HG02884 (cell line): ENCODE data around the gene ATM.
"Not testable (repeated sequence)": the region's sequence is repeated elsewhere in the genome, so short reads cannot be mapped to it uniquely, and the experiment has no call there.

Experiments
- ATAC-seq: cut with Tn5 transposase; IDR thresholded peaks from one replicate; pipeline ENCODE4 v1.9.1; 2021; ENCODE audit warnings: mild to moderate bottlenecking, moderate library complexity; ENCODE audit not compliant: unreplicated experiment

ATM gene

DNA sequence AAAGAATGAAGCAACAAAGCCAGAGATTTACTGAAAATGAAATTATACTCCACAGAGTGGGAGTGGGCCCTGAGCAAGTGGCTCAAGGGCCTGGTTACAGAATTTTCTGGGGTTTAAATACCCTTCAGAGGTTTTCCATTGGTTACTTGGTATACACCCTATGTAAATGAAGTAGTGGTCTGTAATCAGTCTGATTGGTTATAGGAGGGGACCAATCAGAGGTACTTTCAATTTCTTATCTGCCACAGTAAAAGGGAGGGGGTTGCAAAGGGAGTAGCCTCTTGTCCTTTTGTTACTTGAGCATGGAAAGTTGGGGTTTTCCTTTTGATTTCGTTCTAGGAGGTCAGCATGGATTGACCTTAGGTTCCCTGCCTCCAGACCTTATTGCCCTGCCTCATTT lies 63.5 kb downstream of the ATM start:
- no peak for ATAC-seq

DNA sequence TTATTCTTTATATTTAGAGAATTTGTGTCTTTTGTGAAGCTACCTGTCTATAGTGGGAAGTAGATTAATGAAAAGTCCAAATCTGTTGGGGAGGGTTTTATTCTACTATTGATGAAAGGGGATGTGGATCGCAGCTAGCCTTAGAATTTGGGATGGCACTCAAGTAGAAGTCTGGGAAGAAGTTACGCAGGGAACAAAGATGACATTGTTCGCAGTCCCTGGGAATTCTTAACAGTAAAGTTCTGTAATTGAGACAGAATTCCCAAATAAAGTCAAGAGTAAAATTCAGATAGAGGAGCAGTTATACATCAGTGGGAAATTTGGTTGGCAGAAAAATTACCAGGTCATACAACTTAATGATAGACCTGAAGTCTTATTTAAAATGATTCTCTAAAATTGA lies 64.1 kb downstream of the ATM start:
- ATAC-seq: no peak

DNA sequence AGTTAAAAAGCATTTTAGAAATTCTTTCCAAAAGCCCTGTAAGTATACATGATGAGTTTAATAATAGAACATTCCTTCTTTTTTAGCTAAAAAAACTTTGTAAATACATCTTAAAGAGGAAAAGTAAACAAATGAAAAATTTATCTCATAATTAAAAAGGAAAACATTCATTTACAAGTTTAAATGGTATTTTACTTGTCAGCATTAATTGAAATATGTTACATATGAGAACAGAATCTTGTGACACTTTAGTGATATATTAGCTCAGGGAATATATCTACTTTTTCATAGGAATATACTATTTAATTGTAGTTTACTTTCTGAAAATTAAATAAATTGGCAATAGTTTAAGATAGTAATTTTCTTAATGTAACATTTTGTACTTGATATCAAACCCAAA lies 66.2 kb downstream of the ATM start:
- ATAC-seq: not testable (repeated sequence)

DNA sequence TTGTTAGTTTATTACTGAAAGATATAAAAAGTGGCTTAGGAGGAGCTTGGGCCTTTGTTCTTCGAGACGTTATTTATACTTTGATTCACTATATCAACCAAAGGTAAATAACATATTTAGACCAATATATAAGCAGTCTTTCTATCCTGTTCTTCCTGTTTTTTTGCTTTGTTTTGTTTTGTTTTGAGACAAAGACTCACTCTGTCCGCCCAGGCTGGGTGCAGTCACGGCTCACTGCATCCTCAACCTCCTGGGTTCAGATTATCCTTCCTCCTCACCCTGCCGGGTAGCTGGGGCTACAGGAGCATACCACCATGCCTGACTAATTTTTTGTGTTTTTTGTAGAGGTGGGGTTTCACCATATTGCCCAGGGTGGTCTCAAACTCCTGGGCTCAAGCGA lies 66.8 kb downstream of the ATM start:
- no peak for ATAC-seq

DNA sequence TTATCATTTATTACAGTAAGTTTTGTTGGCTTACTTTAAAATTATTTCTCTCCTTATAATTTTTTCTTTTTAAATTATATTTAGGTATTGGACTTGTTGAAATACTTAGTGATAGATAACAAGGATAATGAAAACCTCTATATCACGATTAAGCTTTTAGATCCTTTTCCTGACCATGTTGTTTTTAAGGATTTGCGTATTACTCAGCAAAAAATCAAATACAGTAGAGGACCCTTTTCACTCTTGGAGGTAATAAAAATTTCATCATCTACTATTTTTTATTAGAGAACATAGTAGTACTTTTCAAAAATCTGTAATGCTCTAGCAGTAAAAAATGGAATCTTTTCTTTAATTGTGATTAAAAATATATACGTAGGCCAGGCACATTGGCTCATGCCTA lies 70.4 kb downstream of the ATM start:
- no peak for ATAC-seq

DNA sequence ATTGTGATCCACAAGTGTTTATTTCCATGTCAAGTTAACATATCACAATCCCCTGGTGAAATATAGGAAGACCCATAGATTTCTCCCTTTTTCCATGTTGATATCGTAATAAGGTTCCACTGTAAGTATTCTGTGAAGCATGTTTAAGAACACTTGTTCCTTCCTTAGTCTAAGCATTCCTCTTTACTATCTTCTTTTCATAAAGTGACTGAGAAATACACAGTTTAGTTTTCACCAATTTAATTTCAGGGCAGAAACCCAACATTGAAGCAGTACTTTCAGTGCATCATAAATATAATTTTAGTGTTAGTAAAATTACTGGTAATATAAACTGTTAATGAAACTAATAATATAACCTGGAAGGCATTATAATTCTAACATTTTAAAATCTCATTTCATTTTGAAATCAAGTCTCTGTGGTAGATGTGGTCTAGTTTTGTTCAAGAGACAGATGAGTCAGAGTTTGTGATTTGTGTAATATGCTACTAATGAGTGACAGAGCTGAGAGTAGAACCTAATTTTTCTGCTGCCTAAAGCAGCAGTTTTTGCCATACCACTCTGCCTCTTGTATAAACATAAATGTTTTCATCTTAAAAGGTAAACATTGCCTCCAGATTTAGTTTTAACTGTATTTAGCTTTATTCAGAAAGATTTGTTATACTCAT lies 79.4 kb downstream of the ATM start:
- ATAC-seq: peak; percentile 75

DNA sequence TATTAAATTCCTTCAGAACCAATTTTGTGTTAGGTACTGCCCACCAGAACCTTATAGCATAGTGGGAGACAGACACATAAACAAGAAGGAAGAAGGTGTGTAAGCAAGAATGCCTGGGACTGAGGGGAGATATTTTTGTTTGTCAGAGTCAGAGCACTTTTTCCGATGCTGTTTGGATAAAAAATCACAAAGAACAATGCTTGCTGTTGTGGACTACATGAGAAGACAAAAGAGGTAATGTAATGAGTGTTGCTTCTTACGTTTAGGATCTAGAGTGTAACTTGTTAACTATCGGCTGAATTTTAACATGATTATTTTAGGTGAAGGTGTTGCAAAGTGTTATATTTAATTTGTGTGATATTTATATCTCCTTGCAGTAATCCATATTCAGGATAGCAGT lies 84.9 kb downstream of the ATM start:
- ATAC-seq: no peak

DNA sequence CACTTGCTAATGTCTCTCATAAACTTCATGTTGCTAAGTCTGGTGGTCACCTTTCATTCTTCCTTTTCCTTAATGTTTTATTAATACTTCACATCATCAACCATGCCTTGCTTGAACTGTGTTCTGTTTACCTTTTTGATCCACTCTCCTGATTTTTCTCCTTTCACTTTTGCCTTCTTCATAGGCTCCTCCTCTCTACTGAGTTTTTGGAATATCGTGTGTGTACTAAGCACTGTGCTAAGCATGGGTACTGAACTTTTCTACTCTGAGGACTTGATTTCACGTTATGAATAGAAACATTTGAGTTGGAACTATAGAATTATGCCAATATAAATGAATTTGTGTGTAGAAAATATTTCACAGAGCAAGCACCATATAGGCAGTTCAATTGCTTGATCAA lies 90.6 kb downstream of the ATM start:
- no peak for ATAC-seq

DNA sequence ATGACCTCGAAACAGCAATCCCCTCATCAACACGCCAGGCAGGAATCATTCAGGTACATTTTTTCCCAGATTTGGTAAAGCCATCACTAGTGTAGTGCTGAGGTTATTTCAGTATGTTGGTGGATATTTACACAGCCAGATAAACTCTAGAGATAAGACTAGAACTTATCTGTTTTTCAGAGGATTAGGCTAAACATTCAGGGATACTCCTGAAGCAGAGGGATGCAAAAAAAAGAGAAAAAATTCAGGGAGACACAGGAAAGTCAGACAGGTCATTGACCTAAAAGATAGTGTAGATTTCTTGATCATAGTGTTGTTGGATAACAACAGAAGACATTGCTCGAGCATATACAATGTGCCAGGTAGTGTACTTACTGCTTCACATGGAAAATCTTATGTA lies 93.2 kb downstream of the ATM start:
- ATAC-seq: no peak

DNA sequence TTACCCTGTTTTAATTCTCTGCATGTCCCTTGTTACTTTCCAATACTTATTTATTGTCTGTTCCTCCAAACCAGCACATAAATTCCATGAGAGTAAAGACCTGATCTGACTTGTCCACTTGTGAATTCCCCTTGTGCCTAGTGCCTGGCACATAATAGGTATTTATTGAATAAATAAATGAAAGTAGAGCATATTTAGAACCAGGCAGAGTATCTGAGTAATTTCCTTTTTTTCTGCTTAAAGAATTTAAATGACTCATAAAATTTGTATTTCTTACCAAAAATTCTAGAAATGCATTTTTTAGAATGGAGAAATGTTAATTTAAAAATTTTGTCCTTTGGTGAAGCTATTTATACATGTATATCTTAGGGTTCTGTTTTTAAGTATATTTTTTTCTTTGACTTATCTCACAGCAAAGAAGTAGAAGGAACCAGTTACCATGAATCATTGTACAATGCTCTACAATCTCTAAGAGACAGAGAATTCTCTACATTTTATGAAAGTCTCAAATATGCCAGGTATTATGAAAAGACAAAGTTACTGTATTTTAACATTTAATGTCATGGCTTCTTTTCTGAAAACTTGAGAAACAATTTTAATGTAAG lies 96.8 kb downstream of the ATM start:
- no peak for ATAC-seq

DNA sequence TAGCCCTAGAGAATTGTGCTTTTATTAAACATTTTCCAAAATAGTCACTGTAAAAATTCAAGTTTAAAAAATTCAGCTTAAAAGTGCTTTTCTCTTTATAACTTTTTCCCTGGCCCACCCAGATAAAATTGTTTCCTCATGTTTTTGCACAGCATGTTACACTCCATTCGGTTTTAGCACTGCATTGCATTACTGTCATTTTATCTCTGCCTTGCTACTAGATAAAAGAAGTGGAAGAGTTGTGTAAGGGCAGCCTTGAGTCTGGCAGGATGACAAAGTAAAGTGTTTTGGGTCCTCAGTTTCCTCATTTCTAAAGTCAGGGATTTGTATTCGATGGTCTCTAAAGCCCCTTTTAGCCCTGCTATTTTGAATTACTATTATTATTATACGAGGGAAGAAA lies 99.8 kb downstream of the ATM start:
- ATAC-seq: no peak

DNA sequence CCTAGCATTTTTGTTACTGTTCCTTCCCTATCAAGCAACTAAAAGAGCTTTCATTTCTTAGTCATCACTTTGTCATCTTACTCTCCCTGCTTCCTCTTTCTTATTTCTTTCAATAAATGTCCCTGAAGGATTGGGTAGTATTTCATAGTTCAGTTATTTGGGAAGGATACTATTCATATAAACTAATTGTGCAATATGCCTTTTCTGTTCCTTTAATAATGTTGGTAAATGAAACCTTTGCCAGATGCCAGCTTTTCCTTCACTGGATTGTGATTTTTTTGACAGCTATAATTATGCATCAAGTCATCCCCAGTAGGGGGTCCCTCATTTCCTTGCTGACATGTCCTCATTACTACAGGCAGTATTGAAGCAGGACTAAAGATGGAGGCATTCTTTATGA lies 101.7 kb downstream of the ATM start:
- ATAC-seq: no peak

DNA sequence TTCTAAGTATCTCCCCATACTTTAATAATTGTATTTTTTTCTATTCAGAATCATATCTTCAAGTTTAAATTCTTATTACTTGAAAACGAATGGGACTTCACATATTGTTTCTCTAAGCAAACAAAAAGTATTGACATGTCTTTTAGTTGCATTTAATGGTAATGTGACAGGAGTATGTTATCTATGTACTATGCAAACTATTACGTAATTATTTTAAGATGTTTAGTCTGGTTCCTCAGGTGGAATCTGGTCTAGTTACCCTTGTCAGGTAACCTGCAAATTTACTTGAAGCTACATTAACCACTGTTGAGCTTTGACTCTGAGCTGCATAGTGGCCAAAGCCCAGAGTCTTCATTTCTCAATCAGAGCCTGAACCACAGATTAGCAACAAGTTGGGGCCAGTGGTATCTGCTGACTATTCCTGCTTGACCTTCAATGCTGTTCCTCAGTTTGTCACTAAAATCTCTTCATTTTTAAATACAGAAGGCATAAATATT lies 110.6 kb downstream of the ATM start:
- no peak for ATAC-seq

DNA sequence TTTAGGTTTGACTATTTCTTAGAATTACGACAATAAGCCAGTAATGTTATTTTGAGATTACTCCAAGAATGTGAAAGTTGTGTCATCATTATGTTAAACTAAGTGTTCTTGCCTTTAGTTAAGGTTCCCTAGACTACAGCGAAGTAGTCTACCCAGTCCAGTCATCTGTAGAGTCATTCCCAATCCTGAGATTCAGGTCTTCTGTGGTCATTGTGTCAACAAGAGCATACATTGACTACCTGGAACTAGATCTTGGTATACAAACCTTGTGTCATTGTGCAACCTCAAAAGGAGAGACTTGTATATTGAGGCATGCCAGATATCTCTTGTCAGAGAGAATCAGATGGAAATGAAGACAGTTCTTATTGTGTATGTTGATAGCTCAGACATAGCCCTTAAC lies 115.9 kb downstream of the ATM start:
- ATAC-seq: no peak

DNA sequence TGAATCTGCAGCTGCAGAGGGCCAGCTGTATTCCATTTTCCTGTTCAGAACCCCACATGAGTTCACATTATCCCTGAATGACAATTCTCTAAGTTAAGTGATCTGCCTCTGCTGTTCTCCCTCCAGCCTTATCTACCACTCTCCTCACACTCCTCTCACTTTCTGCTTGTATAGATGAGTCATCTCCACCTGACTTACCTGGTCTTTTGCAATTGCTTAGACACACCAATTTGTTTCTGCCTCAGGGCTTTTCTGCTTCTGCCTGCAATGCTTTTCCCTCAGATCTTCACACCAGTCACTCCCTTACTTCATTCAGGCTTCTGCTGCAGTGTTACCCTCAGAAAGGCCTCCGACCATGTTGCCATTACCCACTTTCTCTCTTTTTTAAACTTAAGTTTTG lies 118.1 kb downstream of the ATM start:
- ATAC-seq: no peak

DNA sequence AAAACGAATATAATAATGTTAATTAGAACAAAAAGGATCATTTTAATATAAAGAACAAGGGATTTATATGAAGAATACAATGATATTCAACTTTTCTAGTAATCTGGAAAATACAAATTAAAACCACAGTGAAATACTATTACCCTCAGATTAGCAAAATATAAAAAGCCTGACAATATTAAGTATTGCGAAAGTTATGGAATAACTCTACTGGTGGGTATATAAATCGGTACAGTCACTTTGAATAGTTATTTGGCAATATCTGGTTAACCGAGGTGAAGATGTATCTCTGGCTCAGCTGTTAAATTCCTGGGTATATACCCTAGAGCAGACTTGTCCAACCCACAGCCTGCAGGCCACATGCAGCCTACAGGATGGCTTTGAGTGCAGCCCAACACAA lies 118.8 kb downstream of the ATM start:
- ATAC-seq: no peak

DNA sequence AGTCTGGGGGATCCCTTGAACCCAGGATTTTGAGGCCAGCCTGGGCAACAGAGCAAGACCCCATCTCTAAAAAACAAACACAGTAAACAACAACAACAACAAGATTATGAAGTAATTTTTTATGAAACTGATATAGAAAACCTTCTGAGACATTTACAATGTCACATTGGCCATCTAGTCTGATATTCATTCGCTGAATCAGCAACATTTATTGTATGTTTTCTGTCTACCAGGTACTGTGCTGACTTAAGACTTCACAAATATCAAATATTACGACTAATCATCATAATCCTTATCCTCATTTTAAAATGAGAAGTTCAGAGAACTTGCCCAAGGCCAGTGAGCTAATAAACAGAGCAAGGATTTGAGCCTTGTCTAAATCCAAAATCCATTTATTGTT lies 120.8 kb downstream of the ATM start:
- no peak for ATAC-seq

DNA sequence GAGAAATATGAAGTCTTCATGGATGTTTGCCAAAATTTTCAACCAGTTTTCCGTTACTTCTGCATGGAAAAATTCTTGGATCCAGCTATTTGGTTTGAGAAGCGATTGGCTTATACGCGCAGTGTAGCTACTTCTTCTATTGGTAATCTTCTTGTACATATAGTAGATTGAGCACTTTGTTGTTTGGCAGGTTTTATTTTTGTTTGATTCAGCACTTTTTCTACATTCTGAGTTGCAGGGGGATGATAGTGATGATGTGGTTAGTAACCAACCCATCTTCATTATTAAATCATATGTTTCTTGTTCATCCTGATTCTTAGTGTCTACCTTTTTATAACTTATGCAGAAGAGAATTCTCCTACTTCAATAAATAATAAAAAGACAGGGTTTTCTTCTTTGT lies 122.9 kb downstream of the ATM start:
- ATAC-seq: no peak

DNA sequence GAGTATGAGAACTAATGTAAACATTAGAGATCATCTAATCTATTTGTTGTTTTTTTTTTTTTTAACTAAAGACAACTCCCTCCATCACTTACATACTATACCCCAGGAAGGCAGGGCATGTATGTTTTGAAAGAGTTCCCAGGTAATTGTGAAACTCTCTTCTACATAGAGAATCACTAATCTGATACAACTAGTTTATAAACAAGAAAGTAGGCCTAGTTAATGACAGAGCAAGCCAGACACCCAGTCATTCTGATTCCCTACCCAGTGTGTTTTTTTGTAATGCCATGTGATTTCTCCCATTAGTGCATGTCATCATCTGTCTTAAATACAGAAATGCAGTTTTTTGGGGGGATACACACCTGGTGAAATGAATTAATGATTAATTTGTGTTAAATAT lies 123.6 kb downstream of the ATM start:
- no peak for ATAC-seq

DNA sequence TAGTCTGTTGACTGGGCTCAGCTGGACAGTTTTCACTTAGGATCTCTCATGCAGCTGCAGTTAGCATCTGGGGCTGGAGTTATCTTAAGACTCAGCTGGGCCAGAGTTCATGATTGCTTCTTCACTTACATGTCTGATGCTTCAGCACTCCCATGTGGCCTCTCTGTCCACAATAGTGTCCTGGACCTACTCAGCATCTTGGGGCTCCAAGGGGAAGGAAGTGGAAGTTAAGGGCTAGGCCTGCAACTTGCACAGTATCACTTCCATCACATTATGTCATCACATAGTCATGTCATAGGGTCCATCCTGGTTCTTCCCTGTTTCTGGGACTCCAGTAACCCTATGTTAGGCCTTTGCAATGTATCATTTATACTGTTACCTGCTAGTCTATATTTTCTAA lies 128.6 kb downstream of the ATM start:
- no peak for ATAC-seq

DNA sequence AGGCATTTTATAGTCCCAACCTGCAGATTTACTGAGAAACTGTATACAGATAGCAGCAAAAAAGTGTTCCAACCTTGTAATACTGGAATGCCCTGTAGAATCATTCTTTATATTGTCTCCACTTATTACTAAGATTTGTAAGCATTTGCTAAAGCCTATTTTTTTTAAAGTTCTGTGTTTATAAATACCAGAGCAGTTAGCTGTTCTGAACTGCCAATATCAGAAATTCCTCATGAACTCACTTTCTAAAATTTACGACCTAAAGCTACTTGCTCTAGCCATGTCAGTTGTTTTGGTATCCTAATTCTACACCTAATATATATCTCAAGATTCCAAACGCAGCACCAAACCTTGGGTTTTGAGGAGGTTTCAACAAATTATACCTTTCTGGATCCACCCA lies 141.3 kb downstream of the ATM start:
- no peak for ATAC-seq

DNA sequence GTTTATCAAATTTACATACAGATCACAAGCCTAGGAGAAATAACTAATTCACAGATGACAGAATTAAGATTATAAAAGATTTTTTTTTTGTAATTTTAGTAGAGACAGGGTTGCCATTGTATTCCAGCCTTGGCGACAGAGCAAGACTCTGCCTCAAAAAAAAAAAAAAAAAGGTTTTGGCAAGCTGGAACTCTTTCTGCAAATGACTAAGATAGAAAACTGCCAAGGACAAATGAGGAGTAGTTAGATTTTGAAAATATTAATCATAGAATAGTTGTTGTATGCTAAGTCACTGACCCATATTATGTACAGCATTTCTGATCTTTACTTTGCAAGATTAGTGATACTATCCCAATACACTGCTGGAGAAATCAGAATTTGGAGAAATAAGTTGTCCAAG lies 145.3 kb downstream of the ATM start:
- ATAC-seq: no peak

DNA sequence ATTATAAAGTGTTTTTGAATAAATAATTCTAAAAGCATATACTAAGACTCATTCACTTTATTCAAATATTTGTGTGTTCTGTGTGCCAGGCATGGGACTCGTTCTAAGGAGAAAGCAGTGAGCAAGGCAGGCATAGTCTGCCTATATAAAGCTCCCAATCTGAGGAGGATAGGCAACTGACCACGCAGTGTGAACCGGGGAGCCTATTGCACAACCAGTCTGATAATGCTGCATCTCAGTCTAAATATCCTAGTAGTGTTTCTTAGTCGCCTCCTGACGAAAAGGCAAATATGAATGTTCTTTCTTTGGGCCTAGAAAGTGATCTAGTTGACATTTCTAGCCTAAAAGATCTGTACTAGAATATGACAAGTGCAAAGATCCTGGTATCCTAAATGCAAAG lies 146.2 kb downstream of the ATM start:
- ATAC-seq: no peak
